ENCODE results near the gene PRAC1.

GRCh38 chr17:48728232-48729231 lies 6.2 kb upstream of the PRAC1 start, which contains the start of gene HOXB13:
- TF ChIP-seq CTCF (IDR thresholded peaks at IDR 0.05; ENCODE audit: low read depth, low read length) (no peak), EZH2phosphoT487 (IDR thresholded peaks at IDR 0.05; ENCODE audit: low read depth) (no peak)
